Measurements from ENCODE around the gene NALF2.

Gene NALF2

DNA sequence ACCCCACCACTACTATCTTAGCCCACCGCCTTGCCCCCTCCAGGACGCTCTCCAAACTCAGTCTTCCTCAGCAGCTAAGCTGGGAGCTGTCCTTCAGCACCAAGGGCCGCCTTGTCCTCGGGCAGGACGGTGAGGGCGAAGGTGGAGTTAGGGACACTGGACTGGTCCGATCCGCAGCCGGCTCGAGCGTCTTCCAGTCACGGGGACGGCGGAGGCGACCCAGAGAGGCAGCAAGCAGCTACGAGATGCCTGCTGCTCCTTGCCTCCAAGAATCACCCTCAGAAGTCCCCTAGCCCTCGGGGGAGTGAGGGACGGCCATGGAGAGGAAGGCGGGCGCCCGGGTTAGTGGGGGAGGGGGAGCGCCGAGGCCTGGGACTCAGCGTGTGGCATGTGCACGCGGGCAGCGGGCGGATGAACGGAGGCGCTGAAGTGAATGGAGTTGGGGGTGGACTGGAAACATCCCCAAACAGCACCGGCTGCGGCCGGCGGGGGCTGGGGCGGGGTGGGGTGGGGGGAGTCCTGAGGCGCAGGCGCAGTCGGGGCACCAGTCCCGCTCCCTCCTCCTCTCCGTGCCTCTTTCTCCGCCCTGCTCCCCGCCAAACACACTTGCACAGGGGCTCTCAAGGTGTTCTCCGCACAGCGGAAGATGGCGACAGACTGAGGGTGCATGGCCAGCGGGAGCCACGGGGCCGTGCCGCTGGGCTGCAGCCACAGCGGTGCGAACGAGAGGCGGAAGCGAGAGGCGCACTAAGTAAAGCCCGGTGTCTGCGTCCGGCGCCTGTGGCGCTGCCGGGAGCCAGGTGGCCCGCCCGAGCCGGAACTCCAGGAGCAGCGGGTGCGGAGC is at the start of gene NALF2:
Gene NALF2 (plus strand): TSS at position 545 of the 844 bp plus-strand sequence. CDS start 957 bp downstream, outside the sequence.
- no peak for FAIRE-seq

DNA sequence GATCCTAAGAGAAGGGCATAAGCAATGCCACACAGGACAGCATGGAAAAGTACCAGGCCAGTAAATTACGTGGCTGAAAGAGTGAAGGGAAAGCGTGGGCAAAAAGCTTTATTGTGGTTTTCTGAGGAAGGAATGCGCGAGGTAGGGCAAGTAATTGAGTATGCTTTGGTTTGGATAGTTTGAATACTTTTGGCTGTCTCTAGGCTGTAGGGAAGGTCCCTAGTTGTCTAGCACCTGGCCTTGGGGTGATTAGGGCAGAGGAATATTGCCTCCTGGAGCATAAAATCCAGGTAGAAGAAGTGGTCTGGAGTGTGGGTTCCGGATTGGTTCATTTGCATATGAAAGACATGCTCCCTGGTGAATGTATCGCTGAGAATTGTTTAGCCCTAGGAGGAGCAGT is 46.4 kb upstream of the NALF2 start:
- FAIRE-seq, result no peak

DNA sequence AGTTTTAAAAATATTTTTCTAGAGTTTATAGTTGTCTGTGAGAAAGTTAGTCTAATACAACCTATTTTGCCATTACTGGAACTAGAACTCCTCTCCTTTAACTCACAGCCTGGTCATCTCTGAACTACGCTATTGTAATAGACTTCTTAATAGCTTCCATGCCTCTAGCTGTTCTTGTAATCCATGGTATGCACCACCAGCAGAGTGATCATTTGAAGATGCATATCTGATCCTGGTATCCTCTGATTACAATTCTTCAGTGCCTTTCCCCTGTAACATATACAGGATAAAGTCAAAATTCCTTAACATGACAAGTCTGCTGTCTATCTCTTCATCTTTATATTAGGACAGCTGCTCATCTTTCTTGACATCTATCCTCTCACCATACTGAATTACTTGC is 37.6 kb upstream of the NALF2 start:
- no peak for FAIRE-seq

DNA sequence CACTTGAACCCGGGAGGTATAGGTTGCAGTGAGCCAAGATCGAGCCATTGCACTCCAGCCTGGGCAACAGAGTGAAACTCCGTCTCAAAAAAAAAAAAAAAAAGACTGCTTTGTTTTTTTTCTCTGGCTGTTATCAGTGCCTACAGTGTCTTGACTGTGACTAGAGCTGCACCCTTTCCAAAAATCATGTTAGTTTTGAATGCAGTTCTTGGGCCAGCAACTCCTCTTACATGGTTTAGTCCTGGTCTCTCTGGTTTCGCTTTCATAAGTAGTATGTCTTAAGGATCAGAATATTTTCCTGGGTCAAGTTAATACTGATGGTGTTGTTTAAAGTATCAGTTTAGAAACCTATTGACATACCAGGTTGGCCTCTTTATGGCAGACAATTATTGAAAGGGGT is 34.2 kb upstream of the NALF2 start:
- no peak for FAIRE-seq

DNA sequence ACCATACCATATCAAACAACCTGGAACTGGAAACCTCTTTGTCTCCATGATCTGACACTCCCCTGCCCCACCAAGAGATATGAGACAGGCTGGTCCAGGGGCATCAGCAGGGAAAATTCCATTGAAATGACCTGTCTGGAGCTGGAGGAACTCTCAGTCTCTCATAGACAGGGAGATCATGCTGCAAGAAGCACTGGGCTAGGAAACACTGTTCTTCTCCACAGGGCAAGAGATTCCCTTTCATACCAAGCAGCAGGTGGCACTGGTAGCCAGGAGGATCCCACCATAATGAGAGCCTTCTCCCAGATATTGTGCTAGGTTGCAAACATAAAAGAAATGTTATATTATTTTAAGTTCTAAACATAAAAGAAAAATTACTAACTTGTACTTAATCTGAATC is 14.5 kb upstream of the NALF2 start:
- FAIRE-seq, result no peak

DNA sequence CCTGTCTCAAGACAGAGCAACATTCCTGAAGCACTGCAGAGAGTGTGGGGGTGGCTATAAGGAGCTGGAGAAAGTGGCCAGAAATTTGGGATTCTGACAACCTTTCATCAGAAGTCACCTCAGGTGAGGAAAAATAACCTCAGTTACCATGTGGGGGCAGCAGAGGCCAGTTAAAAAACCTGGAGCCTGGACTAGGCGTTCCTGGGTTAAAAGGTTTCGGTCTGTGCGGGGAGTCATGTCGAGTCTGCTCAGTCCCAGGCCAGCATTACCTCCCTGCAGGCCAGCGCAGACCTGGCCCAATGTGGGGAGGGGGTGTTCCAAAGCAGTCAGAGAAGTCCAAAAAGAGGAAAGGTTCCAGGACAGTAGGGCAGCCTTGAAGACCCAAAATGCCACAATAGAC is 10.9 kb upstream of the NALF2 start:
- FAIRE-seq, result no peak

DNA sequence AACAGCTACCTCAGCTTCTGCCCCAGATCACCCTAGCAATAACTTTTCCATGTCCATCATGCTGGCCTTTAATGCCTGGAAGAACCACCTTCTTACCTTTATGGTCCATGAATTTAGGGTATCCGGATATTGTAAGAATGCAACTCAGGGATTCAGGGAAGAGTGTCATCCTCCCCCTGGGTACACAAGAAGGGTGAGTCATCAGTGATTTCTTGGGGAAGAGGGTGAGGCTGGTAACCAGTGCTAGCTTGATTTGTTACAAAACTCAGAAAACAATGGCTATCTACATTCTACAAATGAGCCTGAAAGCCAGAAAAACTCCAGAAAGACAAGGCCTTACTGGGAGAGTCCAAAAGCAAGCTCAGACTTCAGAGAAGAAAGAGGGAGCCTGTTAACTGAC is 10.4 kb upstream of the NALF2 start:
- no peak for FAIRE-seq

DNA sequence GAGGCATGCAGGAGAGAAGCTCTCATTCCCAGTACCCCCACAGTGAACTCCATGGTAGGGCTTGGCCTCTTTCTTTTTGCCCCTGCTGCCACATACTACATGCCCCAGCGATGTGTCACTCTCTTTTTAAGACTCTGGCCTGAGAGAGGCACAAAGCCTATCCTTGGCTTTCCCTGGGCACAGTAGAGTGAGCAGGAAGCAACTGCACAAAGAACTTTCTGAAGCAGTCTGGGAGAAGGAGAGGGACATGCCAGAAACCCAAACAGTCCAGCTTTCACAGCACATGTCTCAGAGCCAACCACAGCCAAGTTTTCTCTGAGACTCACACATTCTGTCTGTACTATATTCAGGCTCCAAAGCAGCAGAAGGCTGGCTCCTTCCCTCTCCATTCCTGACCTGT is 7.9 kb upstream of the NALF2 start:
- no peak for FAIRE-seq

DNA sequence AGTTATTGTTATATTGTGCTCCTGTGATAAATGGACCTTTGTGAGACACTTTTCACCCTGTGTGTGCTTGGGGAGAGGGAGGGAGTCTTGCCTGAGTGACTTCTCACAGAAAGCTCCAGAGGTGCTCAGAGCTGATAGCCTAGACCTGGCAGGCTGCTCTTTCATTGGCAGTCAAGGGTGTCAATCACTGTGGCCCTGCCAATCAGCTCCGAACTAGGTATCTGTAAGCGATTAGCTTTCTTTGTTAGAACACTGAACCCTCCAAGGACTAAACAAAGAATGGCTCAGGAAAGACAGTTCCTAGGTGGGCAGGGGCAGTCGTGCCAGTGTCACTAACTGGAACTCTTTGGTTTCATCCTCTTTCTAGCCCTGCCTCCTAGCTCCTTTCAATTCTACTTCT is 2.7 kb upstream of the NALF2 start:
- FAIRE-seq, result no peak

DNA sequence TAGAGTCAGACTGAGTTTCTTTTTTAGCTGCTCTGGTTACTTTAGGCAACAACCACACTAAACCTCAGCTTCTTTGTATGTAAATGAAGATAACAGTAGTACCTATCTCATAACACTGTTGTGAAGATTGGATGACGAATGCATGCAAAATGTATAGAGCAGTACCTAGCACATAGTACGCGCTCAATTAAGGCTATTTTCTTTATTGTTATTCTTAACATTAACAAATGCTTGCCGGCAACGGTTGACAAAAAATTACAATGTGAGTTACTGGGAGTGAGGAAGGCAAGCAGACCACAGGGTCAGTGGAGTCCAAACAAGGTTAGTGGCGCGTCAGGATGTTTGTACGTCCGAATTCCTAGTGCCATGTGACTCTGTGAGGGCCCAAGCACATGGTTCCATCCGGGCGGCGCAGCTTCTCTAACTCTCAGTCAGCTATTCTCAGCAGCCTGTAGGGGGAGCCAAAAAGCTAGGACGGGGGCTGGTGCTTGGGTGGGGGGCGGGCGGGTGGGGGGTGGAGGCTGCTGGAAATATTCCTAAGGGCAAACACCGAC is 821 bp upstream of the NALF2 start:
- FAIRE-seq, result no peak

DNA sequence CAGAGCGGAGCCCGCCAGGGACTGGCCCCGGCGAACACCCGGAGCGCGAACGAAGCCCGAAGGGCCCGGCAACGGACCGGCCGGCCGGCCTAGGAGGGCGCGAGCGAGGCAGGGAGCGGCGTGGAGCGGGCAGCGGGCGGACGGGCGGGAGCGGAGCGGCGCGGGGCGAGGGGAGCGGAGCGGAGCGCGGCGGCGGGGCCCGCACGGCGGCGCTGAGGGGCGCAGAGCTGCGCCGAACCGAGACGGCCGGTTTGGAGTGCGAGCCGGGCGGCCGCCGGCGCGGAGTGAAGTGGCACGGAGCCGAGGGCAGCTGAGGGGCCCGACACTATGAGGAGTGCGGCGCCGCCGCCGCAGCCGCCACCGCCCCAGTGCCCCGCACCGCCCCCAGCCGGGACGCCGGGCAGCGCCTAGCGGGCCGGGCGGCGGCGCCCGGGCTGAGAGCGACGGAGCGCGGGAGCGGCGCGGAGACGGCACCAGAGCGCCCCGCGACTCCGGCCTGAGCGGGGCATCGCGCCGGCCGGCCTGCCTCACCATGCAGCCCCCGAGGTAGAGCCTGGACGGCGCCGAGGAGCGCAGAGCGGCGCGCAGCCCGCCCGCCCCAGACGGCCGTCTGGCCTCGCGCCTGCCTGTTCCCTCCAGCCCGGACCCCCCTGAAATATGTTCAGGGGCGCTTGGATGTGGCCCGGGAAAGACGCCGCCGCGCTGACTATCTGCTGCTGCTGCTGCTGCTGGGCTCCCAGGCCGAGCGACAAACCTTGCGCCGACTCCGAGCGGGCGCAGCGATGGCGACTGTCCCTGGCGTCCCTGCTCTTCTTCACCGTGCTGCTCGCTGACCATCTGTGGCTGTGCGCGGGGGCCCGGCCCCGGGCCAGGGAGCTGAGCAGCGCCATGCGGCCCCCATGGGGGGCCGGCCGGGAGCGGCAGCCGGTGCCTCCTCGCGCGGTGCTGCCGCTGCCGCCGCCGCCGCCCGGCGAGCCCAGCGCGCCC is 793 bp downstream of the NALF2 start:
- no peak for FAIRE-seq

DNA sequence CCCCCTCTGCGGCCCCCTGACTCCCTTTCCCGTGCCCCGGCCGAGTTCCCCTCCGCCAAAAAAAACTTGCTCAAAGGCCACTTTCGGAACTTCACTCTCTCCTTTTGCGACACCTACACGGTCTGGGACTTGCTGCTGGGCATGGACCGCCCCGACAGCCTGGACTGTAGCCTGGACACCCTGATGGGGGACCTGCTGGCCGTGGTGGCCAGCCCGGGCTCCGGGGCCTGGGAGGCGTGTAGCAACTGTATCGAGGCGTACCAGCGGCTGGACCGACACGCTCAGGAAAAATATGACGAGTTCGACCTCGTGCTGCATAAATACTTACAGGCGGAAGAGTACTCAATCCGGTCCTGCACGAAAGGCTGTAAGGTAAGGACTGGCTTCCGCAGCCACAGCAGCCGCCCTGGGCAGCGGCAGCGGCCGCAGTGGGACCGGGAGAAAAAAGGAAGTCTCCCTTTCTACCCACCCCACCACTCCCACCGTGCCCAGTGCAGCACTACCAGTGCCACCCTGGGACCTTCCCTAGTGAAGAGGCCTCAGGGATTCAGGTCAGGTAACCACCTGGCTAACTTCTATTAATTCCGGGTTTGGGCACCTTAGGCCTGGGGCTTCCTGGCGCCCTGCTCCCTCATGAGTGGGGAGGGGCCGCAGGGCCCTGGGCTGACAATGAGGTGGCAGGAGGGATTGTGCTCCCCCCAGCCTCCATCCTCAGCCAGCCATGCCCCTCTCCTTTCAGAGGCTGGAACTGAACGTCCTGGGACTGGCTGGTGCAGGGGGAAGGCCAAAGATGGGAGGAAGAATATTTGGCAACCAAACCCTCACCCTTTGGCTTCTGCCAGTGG is 1.9 kb downstream of the NALF2 start:
- no peak for FAIRE-seq

DNA sequence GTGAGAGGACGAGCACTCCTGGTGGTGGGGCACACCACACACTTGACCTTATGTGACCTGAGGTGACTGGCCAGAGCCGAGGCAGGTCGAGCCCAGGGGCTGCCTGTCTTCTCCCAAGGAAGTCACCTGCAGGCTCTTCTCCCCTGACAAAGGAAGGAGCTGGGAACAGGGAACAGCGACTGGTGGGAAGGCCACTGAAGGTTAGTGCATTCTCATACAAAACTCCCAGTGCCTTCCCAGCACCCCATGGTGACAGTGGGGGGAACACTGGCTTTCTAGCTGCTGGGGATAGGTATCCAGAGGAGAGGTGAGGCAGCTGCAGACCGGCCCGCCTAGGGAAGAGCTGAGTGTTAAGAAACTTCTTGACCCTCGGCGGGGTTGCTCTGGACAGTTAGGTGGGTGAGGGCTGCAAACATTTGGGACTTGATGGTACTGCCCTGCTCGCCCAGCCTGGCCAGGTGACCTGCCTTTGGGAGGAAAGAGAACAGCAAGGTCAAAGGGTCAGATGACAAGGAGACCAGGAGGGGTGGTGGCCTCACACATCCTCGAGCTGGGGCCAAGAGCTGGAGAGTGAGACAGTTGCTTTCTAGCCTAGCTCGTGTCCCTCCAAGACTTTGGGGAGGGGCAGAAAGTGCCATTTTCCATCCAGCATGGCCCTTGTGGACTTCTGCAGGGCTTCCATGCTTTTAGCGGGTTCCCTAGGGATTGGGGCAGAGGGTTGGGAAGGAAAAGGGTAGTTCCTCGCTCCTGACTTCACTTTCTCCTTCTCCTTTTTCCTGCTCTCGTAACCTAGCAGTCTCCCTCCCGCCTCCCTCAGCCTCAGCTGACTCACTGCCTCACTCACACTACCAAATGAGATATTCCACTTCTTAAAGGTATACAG is 2.7 kb downstream of the NALF2 start:
- FAIRE-seq, result no peak

DNA sequence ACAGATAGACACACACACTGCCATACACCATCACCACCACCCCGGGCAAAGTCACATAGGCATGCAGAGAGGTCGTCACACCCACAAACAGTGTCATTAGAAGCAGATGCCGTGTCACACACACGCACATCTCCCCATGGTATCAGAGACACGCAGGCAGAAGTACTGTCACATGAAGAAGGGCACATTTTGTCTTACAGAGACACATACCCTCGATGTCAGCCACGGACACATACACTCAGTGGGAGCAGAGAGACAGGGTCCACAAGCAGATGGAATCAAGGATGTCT is 3.3 kb downstream of the NALF2 start:
- no peak for FAIRE-seq

DNA sequence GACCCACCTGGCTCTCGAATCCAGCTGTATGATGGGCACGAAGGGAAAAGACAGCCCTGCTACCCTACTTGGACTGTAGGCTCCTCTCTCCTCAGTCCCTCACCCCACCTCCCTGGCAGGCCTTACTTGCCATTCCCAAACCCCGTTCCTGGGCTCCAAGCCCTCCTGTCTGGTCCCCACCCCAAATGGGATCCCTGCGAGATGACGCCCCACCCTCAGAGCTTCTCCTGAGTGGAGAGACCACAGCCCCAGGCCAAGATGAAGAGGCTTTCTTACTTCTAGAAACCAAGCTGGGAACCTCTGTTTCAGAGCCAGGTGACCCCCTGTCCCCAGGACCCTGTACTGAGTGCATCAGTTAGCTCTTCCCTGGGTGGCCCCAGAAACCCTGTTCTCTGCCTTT is 4.5 kb downstream of the NALF2 start:
- FAIRE-seq, result no peak

DNA sequence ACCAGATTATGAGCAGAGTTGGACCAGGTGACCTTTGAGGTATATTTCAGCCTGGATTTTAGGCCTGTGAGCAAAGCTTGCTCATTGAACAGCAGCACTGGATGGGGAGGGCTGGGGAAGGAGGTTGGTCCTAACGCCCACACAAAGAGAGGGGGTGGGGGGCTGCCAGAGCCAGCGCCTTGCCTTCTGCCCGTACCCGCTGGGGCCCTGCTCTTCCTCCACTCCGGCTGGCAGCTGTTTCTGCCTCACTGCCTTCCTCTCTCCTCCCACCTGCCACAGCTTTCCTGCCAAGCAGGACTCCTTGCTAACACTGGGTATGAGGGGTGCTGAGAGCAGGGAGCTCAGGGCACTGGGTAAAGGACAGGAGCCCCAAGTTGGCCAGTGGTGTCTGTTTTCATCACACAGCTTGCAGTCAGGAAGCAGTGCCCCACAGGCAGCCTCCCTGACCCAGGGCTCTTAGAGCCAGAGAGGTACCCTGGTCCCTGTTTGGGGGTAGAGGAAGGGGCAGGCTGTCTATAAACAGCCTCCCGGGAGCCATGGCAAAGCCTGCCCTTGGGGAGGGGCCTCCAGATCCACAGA is 6.1 kb downstream of the NALF2 start:
- FAIRE-seq, result no peak

DNA sequence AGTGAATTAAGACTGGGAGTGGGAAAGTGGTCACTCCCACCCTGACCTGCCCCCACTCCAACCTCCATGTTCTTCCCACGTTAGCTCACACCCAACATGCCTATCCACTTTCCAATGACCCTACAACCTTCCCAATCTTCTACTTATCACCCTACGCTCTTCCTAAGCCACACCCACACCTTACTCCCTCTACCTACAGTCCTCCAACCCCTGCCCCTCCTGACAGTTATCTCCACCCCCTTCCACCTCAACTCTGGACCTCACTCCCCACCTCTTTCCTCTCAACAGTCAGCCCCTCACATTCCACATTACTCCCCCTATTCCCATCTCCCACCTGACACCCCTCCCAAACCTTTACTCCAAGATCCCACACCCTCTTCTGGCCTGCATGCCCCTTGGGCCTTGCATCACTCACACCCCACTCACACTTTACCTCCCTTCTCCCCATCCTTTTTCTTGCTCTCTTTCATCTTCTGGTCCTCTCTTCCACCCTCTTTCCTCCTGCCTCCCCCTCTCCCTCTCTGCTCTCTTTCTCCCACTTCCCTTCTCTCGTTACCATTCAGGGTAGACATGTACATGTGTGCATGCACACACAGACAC is 6.9 kb downstream of the NALF2 start:
- no peak for FAIRE-seq

DNA sequence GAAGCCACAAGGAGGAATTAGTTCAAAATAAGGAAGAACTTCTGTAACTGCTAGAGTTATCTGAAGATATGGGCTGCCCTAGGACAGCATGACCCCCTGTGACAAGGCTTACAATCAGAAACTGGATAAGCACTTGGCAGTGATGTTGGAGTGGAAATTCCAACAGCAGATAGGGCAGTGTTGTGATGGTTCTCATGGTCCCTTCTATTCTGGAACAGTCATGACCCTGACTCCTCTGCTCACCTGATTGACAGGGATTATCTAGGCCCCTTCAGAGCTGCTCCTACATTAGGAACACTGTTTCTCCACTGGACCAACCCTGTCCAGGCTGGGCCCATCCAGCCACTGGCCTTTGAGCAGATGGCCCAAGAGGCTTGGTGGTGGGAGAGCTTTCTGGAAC is 17.9 kb downstream of the NALF2 start:
- no peak for FAIRE-seq

DNA sequence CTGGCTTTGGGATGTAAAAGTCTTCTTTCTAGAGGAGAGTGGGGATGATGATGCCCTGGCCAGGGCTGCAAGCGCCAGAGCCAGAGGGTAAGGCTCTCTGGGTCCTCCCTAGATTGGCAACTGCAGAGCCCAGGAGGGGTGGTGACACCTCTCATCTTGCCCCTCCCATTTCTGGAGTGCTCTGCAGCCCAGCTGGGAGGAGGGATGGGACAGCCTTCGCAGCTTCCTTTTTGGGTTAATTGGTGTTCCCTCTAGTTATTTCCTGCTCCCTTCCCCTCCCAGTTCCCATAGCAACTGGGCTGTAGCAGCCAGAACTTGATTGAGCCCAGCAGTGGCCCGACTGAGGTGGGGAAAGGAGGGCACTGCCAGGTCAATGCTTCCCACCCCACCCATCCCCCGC is 19.2 kb downstream of the NALF2 start:
- no peak for FAIRE-seq

DNA sequence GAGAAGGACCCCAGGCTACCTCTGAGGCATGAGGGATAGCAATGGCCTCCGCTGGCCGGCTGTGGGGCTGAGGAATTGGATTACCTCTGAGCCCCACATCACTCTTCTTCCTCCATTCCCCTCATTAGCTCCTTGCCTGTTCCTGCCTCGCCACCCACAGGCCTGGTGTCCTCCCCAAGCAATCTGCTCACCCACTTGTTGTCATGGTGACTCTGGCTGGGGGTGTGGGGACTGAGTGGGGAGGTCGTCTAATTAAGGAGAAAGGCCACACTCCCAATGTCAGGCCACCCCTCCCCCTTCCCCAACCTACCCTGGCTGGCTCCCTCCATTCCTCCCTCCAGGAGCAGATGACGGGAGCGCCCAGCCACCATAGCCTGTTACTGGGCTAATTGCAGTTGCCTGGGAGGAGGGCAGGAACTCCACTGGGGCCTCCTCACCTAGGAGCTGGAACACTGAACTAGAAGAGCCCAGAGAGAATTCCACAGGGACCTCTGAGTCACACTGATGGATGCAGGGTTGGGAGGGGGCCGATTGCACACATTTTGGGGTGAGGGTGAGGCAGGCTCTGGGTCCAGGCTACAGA is 20.7 kb downstream of the NALF2 start:
- no peak for FAIRE-seq

DNA sequence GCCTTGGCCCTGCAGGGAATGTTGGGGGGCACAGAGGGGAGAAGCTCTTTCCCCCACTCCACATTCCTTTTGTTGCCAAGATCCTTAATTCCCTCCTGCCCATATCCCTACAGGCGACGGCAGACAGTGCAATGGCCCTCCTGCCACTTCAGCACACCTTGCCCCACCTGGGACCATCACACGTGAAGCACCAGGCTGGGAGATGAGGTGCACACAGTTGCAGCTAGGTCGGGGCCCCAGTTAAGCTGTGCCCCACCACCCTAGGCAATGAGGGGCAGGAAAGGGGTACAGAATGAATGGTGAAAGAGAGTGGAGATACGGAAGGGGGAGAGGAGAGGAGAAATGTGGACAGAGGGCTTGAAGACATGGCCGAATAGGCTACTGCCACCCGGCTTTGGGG is 26.2 kb downstream of the NALF2 start:
- no peak for FAIRE-seq
